ENCODE results near the gene CRADD. TPM values are rescaled to one million over a fixed set of nuclear protein-coding genes. Genes with fewer than 3 reads are reported as not detected.

CRADD gene
- total RNA-seq, 2 donors from 2014 or later = 7.7 to 9.1 TPM

GRCh38 chr12:93875157-93875556 lies 198.0 kb downstream of the CRADD start:
- peaks cover 39% of the 10 kb centered on the region for H3K9me3 Mint-ChIP-seq
- no CpG with 5 or more reads among the region's 1 CpG for WGBS, 2 experiments (ENCODE audit: insufficient coverage in 1 of 2, insufficient read length in 1 of 2)

GRCh38 chr12:93876360-93876759 lies 199.2 kb downstream of the CRADD start:
- no peak overlapping the region for H3K27ac ChIP-seq (ENCODE audit: low read depth, low read length)
- TF ChIP-seq CTCF (conservative IDR thresholded peaks at IDR 0.05) = no peak
- H3K4me1 ChIP-seq (ENCODE audit: control insufficient read depth, insufficient read depth, low read length) = peaks cover 18% of the 10 kb centered on the region
- no peak overlapping the region for H3K9ac ChIP-seq (ENCODE audit: extremely low read depth, low read length, poor library complexity, severe bottlenecking)
- H3K9me3 ChIP-seq (ENCODE audit: control insufficient read depth, low read length) = peaks cover 49% of the 10 kb centered on the region
- peaks cover 38% of the 10 kb centered on the region for H3K9me3 Mint-ChIP-seq
- no peaks in the 10 kb centered on the region for H3K36me3 ChIP-seq (ENCODE audit: control insufficient read depth, insufficient read depth, low read length)
- no peaks in the 10 kb centered on the region for H3K27me3 Mint-ChIP-seq (ENCODE audit: insufficient read depth)
- no peak overlapping the region for H3K4me3 Mint-ChIP-seq
- H3K4me1 Mint-ChIP-seq = peaks cover 24% of the 10 kb centered on the region
- H3K27ac Mint-ChIP-seq = no peak overlapping the region
- H3K27me3 ChIP-seq (ENCODE audit: control insufficient read depth, insufficient read depth, low read length, poor library complexity, severe bottlenecking) = no peaks in the 10 kb centered on the region
- H3K36me3 Mint-ChIP-seq (ENCODE audit: low read depth) = peaks cover 9% of the 10 kb centered on the region
- no peak for DNase-seq
- no peak overlapping the region for H3K4me3 ChIP-seq (ENCODE audit: low read length)

More at GRCh38 chr12:93875157-93875556, 198.0 kb downstream of the CRADD start:
- H3K4me1 ChIP-seq (ENCODE audit: control insufficient read depth, insufficient read depth, low read length) = peaks cover 10% of the 10 kb centered on the region
- H3K27ac ChIP-seq (ENCODE audit: low read depth, low read length) = no peak overlapping the region
- no peak overlapping the region for H3K4me3 Mint-ChIP-seq
- no peaks in the 10 kb centered on the region for H3K27me3 ChIP-seq (ENCODE audit: control insufficient read depth, insufficient read depth, low read length, poor library complexity, severe bottlenecking)
- H3K9me3 ChIP-seq (ENCODE audit: control insufficient read depth, low read length) = peaks cover 49% of the 10 kb centered on the region
- no peak for DNase-seq
- H3K9ac ChIP-seq (ENCODE audit: extremely low read depth, low read length, poor library complexity, severe bottlenecking) = no peak overlapping the region
- no peak overlapping the region for H3K4me3 ChIP-seq (ENCODE audit: low read length)
- H3K36me3 Mint-ChIP-seq (ENCODE audit: low read depth) = peaks cover 9% of the 10 kb centered on the region
- no peak overlapping the region for H3K27ac Mint-ChIP-seq
- no peaks in the 10 kb centered on the region for H3K27me3 Mint-ChIP-seq (ENCODE audit: insufficient read depth)
- peaks cover 12% of the 10 kb centered on the region for H3K4me1 Mint-ChIP-seq
- no peak for TF ChIP-seq CTCF (conservative IDR thresholded peaks at IDR 0.05)
- no peaks in the 10 kb centered on the region for H3K36me3 ChIP-seq (ENCODE audit: control insufficient read depth, insufficient read depth, low read length)

- H3K4me3 ChIP-seq (ENCODE audit: low read length) = no peak overlapping the region
- peaks cover 38% of the 10 kb centered on the region for H3K9me3 ChIP-seq (ENCODE audit: control insufficient read depth, low read length)
- peaks cover 22% of the 10 kb centered on the region for H3K4me1 ChIP-seq (ENCODE audit: control insufficient read depth, insufficient read depth, low read length)
- TF ChIP-seq CTCF (conservative IDR thresholded peaks at IDR 0.05) = peak; percentile 62
- no peak overlapping the region for H3K27ac ChIP-seq (ENCODE audit: low read depth, low read length)
- H3K9me3 Mint-ChIP-seq = peaks cover 29% of the 10 kb centered on the region
- H3K36me3 Mint-ChIP-seq (ENCODE audit: low read depth) = peaks cover 7% of the 10 kb centered on the region
- peaks cover 28% of the 10 kb centered on the region for H3K4me1 Mint-ChIP-seq
- H3K9ac ChIP-seq (ENCODE audit: extremely low read depth, low read length, poor library complexity, severe bottlenecking) = no peak overlapping the region
- no peak for DNase-seq
- H3K4me3 Mint-ChIP-seq = no peak overlapping the region
- H3K27me3 Mint-ChIP-seq (ENCODE audit: insufficient read depth) = no peaks in the 10 kb centered on the region
- H3K36me3 ChIP-seq (ENCODE audit: control insufficient read depth, insufficient read depth, low read length) = no peaks in the 10 kb centered on the region
- H3K27ac Mint-ChIP-seq = no peak overlapping the region
- H3K27me3 ChIP-seq (ENCODE audit: control insufficient read depth, insufficient read depth, low read length, poor library complexity, severe bottlenecking) = no peaks in the 10 kb centered on the region
These were observed 200.3 kb downstream of the CRADD start for GRCh38 chr12:93877446-93877845.
